ENCODE results near the gene PREB.

PREB gene

DNA sequence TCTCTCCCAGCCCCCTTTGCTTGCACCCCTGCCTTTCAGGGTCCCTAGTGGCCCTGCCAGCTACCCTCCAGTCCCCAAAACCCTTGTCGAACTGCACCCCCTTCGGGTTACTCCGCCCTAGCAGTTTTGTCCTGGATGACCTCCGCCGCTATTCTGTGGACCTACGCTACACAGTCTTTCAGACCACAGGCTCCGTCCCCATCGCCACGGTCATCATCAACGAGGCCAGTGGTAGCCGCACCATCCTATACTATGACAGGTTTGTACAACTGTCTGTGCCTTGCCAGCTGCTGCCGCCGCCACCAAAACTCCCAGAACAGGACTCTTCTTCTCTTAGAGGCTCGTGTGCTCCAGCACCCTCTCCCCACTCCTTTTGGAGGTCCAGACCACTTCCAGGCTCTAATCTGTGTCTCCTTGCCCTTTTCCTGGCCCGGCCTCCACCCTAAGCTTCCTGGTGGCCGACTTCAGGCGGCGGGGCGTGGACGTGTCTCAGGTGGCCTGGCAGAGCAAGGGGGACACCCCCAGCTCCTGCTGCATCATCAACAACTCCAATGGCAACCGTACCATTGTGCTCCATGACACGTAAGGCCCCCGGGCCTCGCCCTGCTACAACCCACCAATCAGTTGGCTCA lies 40.0 kb downstream of the PREB start:
- no peaks in the 10 kb centered on the region for H3K79me2 ChIP-seq (ENCODE audit: insufficient read depth, low read length)
- H3K27ac ChIP-seq (ENCODE audit: low read length): no peak overlapping the region
- no peak for DNase-seq
- H3K4me3 ChIP-seq (ENCODE audit: low read depth in 1 of 2, low read length in 2 of 2): no peak overlapping the region
- H4K20me1 ChIP-seq (ENCODE audit: insufficient read depth, low read length): 0 out of 2 replicates have a peak, but pooled peaks cover 3% of the 10 kb centered on the region
- H3K9me3 ChIP-seq (ENCODE audit: insufficient read depth, low read length, severe bottlenecking): no peaks in the 10 kb centered on the region
- H3K9ac ChIP-seq (ENCODE audit: low read depth, low read length): no peak overlapping the region
- 0 out of 2 replicates have a peak, but pooled peaks cover 2% of the 10 kb centered on the region for H3K36me3 ChIP-seq (ENCODE audit: insufficient read depth, low read length)
- no peak overlapping the region for H2AFZ ChIP-seq (ENCODE audit: low read depth, low read length)
- no peak overlapping the region for H3K4me2 ChIP-seq (ENCODE audit: insufficient read depth, low read length)
- no peak for ATAC-seq (ENCODE audit: insufficient read depth, low read depth)
- H3K4me1 ChIP-seq (ENCODE audit: insufficient read depth, low read length): peaks cover 2% of the 10 kb centered on the region; the same call in 1 of the 2 replicates
- H3K27me3 ChIP-seq (ENCODE audit: insufficient read depth, low read length, poor library complexity): no peaks in the 10 kb centered on the region
- no peak for TF ChIP-seq EZH2 (IDR thresholded peaks at IDR 0.05; ENCODE audit: borderline replicate concordance, low read depth, low read length, severe bottlenecking)
- TF ChIP-seq, protein P1, sequence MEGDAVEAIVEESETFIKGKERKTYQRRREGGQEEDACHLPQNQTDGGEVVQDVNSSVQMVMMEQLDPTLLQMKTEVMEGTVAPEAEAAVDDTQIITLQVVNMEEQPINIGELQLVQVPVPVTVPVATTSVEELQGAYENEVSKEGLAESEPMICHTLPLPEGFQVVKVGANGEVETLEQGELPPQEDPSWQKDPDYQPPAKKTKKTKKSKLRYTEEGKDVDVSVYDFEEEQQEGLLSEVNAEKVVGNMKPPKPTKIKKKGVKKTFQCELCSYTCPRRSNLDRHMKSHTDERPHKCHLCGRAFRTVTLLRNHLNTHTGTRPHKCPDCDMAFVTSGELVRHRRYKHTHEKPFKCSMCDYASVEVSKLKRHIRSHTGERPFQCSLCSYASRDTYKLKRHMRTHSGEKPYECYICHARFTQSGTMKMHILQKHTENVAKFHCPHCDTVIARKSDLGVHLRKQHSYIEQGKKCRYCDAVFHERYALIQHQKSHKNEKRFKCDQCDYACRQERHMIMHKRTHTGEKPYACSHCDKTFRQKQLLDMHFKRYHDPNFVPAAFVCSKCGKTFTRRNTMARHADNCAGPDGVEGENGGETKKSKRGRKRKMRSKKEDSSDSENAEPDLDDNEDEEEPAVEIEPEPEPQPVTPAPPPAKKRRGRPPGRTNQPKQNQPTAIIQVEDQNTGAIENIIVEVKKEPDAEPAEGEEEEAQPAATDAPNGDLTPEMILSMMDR (IDR thresholded peaks at IDR 0.05; ENCODE audit: borderline replicate concordance, extremely low read depth, low read length, poor library complexity, severe bottlenecking): no peak

DNA sequence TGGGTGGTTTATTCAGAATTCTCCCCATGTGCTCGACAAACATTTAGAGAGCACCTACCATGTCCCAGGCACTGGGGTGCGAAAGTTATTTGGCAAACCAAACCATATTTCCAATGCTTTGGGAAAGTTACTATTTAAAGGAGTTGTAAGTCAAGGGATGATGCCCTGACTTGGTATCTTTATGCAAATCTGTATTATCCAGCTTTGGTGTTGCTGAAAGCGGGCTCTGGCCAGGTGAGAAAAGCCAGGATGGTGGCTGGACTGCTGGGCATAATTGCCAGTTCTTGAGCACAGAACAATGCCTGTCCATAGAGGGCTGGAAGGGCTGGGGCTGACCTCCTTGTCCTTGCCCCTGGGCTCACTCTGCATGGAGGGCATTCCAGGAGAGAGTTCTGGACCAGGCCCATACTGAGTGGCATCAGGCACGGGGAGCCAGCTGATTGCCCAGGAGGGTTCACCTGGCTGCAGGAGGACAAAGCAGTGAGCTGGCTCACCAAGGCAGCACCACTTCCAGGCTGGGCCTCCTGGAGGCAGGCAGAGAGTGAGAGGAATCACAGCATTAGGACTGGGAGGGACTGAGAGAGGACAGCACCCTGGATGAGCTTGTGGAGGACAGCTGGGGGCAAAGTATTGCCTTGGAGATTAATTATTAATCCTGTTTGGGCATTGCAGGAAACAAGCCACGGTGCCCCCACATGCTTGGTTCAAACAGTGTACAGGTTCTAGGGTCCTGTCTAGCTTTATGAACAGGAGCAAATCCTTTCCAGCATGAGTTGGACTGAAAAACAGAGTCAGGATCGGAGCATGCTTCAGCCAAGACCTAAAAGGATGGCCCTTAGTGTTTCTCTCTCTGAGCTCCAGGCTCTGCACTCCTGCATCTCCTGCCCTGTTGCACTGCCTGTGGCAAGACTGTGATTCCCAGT lies 40.7 kb downstream of the PREB start:
- Histone ChIP-seq H3K27ac (ENCODE audit: low read length) (no peak overlapping the region), H2AFZ (ENCODE audit: low read depth, low read length) (no peak overlapping the region), H4K20me1 (ENCODE audit: insufficient read depth, low read length) (no peaks in the 10 kb centered on the region), H3K4me3 (ENCODE audit: low read depth in 1 of 2, low read length in 2 of 2) (no peak overlapping the region), H3K9ac (ENCODE audit: low read depth, low read length) (no peak overlapping the region), H3K4me2 (ENCODE audit: insufficient read depth, low read length) (no peak overlapping the region), H3K27me3 (ENCODE audit: insufficient read depth, low read length, poor library complexity) (no peaks in the 10 kb centered on the region), H3K4me1 (ENCODE audit: insufficient read depth, low read length) (peaks cover 10% of the 10 kb centered on the region), H3K36me3 (ENCODE audit: insufficient read depth, low read length) (no peaks in the 10 kb centered on the region), H3K79me2 (ENCODE audit: insufficient read depth, low read length) (no peaks in the 10 kb centered on the region), H3K9me3 (ENCODE audit: insufficient read depth, low read length, severe bottlenecking) (no peaks in the 10 kb centered on the region)
- TF ChIP-seq EZH2 (IDR thresholded peaks at IDR 0.05; ENCODE audit: borderline replicate concordance, low read depth, low read length, severe bottlenecking): no peak
- TF ChIP-seq, protein P1 (IDR thresholded peaks at IDR 0.05; ENCODE audit: borderline replicate concordance, extremely low read depth, low read length, poor library complexity, severe bottlenecking): no peak
- DNase-seq (no peak), ATAC-seq (ENCODE audit: insufficient read depth, low read depth) (no peak)

DNA sequence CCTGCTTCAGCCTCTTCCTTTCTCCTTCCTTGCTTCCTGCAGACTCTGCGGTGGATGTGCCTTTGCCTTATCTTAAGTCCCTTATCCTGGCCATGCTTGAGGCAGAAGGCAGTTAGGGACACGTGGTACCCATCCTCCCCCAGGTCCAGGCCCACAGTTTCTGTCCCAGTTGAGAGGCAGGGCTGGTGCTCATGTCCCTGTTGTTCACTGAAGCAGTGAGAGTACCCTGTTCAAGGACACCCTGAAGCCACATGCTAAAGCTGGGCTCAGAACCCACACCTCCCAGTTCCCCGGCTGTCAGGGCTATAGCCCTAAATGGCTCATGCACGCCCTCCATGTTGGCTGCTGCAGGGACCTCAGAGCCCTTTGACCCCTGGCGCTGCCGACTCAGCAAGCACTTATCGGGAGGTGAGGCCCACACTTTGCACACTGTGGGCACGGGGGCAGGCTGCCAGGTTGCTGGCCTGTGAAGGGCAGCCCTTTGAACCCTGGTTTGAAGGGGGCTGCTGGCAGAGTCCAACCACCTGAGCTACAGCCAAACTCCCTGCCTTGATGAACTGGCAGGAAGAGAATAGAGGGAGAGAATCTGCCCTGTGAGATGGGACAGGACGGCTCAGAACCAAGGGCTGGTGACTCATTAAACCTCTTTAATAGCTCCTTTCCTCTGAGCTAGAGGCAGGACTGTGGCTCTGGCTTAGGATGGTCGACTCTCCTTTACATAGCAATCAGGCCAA lies 41.6 kb downstream of the PREB start:
- Histone ChIP-seq H4K20me1 (ENCODE audit: insufficient read depth, low read length) (no peaks in the 10 kb centered on the region), H3K9ac (ENCODE audit: low read depth, low read length) (no peak overlapping the region), H2AFZ (ENCODE audit: low read depth, low read length) (no peak overlapping the region), H3K27ac (ENCODE audit: low read length) (no peak overlapping the region), H3K4me1 (ENCODE audit: insufficient read depth, low read length) (peaks cover 17% of the 10 kb centered on the region), H3K36me3 (ENCODE audit: insufficient read depth, low read length) (no peaks in the 10 kb centered on the region), H3K9me3 (ENCODE audit: insufficient read depth, low read length, severe bottlenecking) (no peaks in the 10 kb centered on the region), H3K4me3 (ENCODE audit: low read depth in 1 of 2, low read length in 2 of 2) (no peak overlapping the region), H3K79me2 (ENCODE audit: insufficient read depth, low read length) (no peaks in the 10 kb centered on the region), H3K27me3 (ENCODE audit: insufficient read depth, low read length, poor library complexity) (no peaks in the 10 kb centered on the region), H3K4me2 (ENCODE audit: insufficient read depth, low read length) (no peak overlapping the region)
- ATAC-seq (ENCODE audit: insufficient read depth, low read depth) (no peak), DNase-seq (no peak)
- TF ChIP-seq EZH2 (IDR thresholded peaks at IDR 0.05; ENCODE audit: borderline replicate concordance, low read depth, low read length, severe bottlenecking): no peak

All from DND-41 (cell line).